GM12873 (cell line): ENCODE results near the gene LTBP4.

Source experiments
- CTCF ChIP-seq: IDR thresholded peaks from 2 replicates; pipeline ENCODE4 v1.5.1; 2012; ENCODE audit warnings: low read depth, mild to moderate bottlenecking, moderate library complexity, low read length, control low read depth; ENCODE audit not compliant: insufficient read depth; ENCODE audit errors: missing control alignments

Gene LTBP4

GRCh38 chr19:40646743-40647254 lies 45.6 kb downstream of the LTBP4 start:
- no peak for TF ChIP-seq CTCF

- no peak for TF ChIP-seq CTCF
Measured at GRCh38 chr19:40650749-40651305, 49.7 kb downstream of the LTBP4 start.

GRCh38 chr19:40658031-40658430 lies 56.9 kb downstream of the LTBP4 start:
- TF ChIP-seq CTCF, result no peak

GRCh38 chr19:40659116-40659515 lies 57.9 kb downstream of the LTBP4 start:
- no peak for TF ChIP-seq CTCF

- TF ChIP-seq CTCF, result no peak
Measured at GRCh38 chr19:40659566-40659965, 58.4 kb downstream of the LTBP4 start.

GRCh38 chr19:40661616-40662015 lies 60.4 kb downstream of the LTBP4 start:
- no peak for TF ChIP-seq CTCF

GRCh38 chr19:40662925-40663694 lies 61.9 kb downstream of the LTBP4 start:
- peak; percentile 86 for TF ChIP-seq CTCF
